ENCODE data around the gene SSH2. TPM values are rescaled to one million over a fixed set of nuclear protein-coding genes. Genes with fewer than 3 reads are reported as not detected.

Gene SSH2
- total RNA-seq, 1 experiment from 2014 or later: 22.9 TPM

- BruUV-seq (replicated peaks): no TSS peak
- peak overlapping the region; percentile 81 for H3K4me3 Mint-ChIP-seq (ENCODE audit: low read depth, unreplicated experiment)
- H3K36me3 Mint-ChIP-seq (ENCODE audit: insufficient read depth, unreplicated experiment): peaks cover 11% of the 10 kb centered on the region
- CTCF ChIA-PET: interaction anchor here (0.6 to 1.1 kb wide), 5 partner anchors 21 to 478 kb away, joined by 3 to 8 read pairs (median 3); no protein-coding TSS in a partner anchor
- peaks cover 14% of the 10 kb centered on the region for H3K4me1 Mint-ChIP-seq (ENCODE audit: low read depth, unreplicated experiment)
- intact Hi-C loops (cut with micrococcal nuclease; ENCODE audit: unreplicated experiment): loop anchor here (5.0 kb wide), 1 partner anchor 33 kb away; no protein-coding TSS in a partner anchor
- peaks cover 31% of the 10 kb centered on the region for H3K27me3 Mint-ChIP-seq (ENCODE audit: unreplicated experiment)
- no peaks in the 10 kb centered on the region for H3K9me3 Mint-ChIP-seq (ENCODE audit: low read depth, unreplicated experiment)
- TF ChIP-seq CTCF (IDR thresholded peaks at IDR 0.05; ENCODE audit: unreplicated experiment): no peak
- peak overlapping the region; percentile 58 for H3K27ac Mint-ChIP-seq (ENCODE audit: unreplicated experiment)
- peak; percentile 88 for DNase-seq
These were observed 314.3 kb downstream of the SSH2 start for GRCh38 chr17:29615492-29616299.

- peak overlapping the region; percentile 81 for H3K4me3 Mint-ChIP-seq (ENCODE audit: low read depth, unreplicated experiment)
- TF ChIP-seq CTCF (IDR thresholded peaks at IDR 0.05; ENCODE audit: unreplicated experiment): no peak
- H3K27me3 Mint-ChIP-seq (ENCODE audit: unreplicated experiment): peaks cover 25% of the 10 kb centered on the region
- H3K4me1 Mint-ChIP-seq (ENCODE audit: low read depth, unreplicated experiment): peaks cover 14% of the 10 kb centered on the region
- H3K36me3 Mint-ChIP-seq (ENCODE audit: insufficient read depth, unreplicated experiment): peaks cover 11% of the 10 kb centered on the region
- BruUV-seq (replicated peaks): no TSS peak
- no peaks in the 10 kb centered on the region for H3K9me3 Mint-ChIP-seq (ENCODE audit: low read depth, unreplicated experiment)
- CTCF ChIA-PET: interaction anchor here (0.9 to 1.1 kb wide), 2 partner anchors 21 to 245 kb away, joined by 3 to 8 read pairs; no protein-coding TSS in a partner anchor
- DNase-seq: no peak
- intact Hi-C loops (cut with micrococcal nuclease; ENCODE audit: unreplicated experiment): loop anchor here (5.0 kb wide), 1 partner anchor 33 kb away; no protein-coding TSS in a partner anchor
- peak overlapping the region; percentile 54 for H3K27ac Mint-ChIP-seq (ENCODE audit: unreplicated experiment)
These were observed 315.0 kb downstream of the SSH2 start for GRCh38 chr17:29615048-29615385.

- Mint-ChIP-seq H3K4me3 (ENCODE audit: low read depth, unreplicated experiment) (peak overlapping the region; percentile 81), H3K9me3 (ENCODE audit: low read depth, unreplicated experiment) (no peaks in the 10 kb centered on the region), H3K4me1 (ENCODE audit: low read depth, unreplicated experiment) (peaks cover 14% of the 10 kb centered on the region), H3K27me3 (ENCODE audit: unreplicated experiment) (peaks cover 23% of the 10 kb centered on the region), H3K27ac (ENCODE audit: unreplicated experiment) (peak overlapping the region; percentile 54), H3K36me3 (ENCODE audit: insufficient read depth, unreplicated experiment) (peaks cover 11% of the 10 kb centered on the region)
- no peak for TF ChIP-seq CTCF (IDR thresholded peaks at IDR 0.05; ENCODE audit: unreplicated experiment)
- no peak for DNase-seq
- CTCF ChIA-PET: no interaction called here
- no TSS peak for BruUV-seq (replicated peaks)
- intact Hi-C loops (cut with micrococcal nuclease; ENCODE audit: unreplicated experiment): loop anchor here (5.0 kb wide), 1 partner anchor 32 kb away; no protein-coding TSS in a partner anchor
These were observed 315.5 kb downstream of the SSH2 start for GRCh38 chr17:29614349-29615047.

GRCh38 chr17:29613856-29614255 is 316.2 kb downstream of the SSH2 start:
- CTCF ChIA-PET: no interaction called here
- intact Hi-C loops (cut with micrococcal nuclease; ENCODE audit: unreplicated experiment): no loop called here
- Mint-ChIP-seq H3K27me3 (ENCODE audit: unreplicated experiment) (peaks cover 23% of the 10 kb centered on the region), H3K4me3 (ENCODE audit: low read depth, unreplicated experiment) (no peak overlapping the region), H3K27ac (ENCODE audit: unreplicated experiment) (no peak overlapping the region), H3K9me3 (ENCODE audit: low read depth, unreplicated experiment) (no peaks in the 10 kb centered on the region), H3K36me3 (ENCODE audit: insufficient read depth, unreplicated experiment) (peaks cover 11% of the 10 kb centered on the region), H3K4me1 (ENCODE audit: low read depth, unreplicated experiment) (peaks cover 14% of the 10 kb centered on the region)
- TF ChIP-seq CTCF (IDR thresholded peaks at IDR 0.05; ENCODE audit: unreplicated experiment): no peak
- no TSS peak for BruUV-seq (replicated peaks)
- no peak for DNase-seq

Data from Calu3 (cell line).